Progenitor cell of endocrine pancreas (in vitro differentiated cells): ENCODE measurements around the gene SAMM50. TPM values are rescaled to one million over a fixed set of nuclear protein-coding genes. Genes with fewer than 3 reads are reported as not detected.

ENCODE experiments used
- DNase-seq: peaks from one replicate; pipeline ENCODE4 v3.0.0; 2021; ENCODE audit warnings: low spot score; ENCODE audit not compliant: unreplicated experiment
- H3K27ac Mint-ChIP-seq: 2 replicates; pipeline ENCODE4 v1.8.0; 2021; ENCODE audit warnings: mild to moderate bottlenecking, moderate library complexity, mixed read lengths
- H3K27me3 Mint-ChIP-seq: 2 replicates; pipeline ENCODE4 v1.8.0; 2021; ENCODE audit warnings: mixed read lengths
- H3K36me3 Mint-ChIP-seq: 2 replicates; pipeline ENCODE4 v1.8.0; 2022; ENCODE audit warnings: mixed read lengths; ENCODE audit not compliant: insufficient read depth
- H3K4me1 Mint-ChIP-seq: 2 replicates; pipeline ENCODE4 v1.8.0; 2021; ENCODE audit warnings: low read depth, mixed read lengths
- H3K4me3 Mint-ChIP-seq: 2 replicates; pipeline ENCODE4 v1.8.0; 2021; ENCODE audit warnings: low read depth, mild to moderate bottlenecking, moderate library complexity, mixed read lengths
- H3K9me3 Mint-ChIP-seq: 2 replicates; pipeline ENCODE4 v1.8.0; 2021; ENCODE audit warnings: low read depth, mixed read lengths
- CTCF ChIP-seq: fragments of 200-600 bp; sonication (generic); IDR thresholded peaks from one replicate; pipeline ENCODE4 v1.5.0; 2021; ENCODE audit warnings: antibody characterized with exemption, mild to moderate bottlenecking; ENCODE audit not compliant: unreplicated experiment
- total RNA-seq: library from RNA; stranded (reverse); gene quantifications from 2 replicates; pipeline ENCODE4 v1.2.1, GENCODE V29; 2021

Gene SAMM50
- total RNA-seq, 1 donor from 2014 or later, result 50.9 TPM

GRCh38 chr22:44002997-44003396, 47.8 kb downstream of the SAMM50 start:
- peaks cover 15% of the 10 kb centered on the region for H3K36me3 Mint-ChIP-seq
- TF ChIP-seq CTCF, result no peak

GRCh38 chr22:44003405-44004103, 48.3 kb downstream of the SAMM50 start:
- no peak overlapping the region for H3K27ac Mint-ChIP-seq
- DNase-seq, result no peak
- peaks cover 8% of the 10 kb centered on the region for H3K4me1 Mint-ChIP-seq

More at GRCh38 chr22:44002997-44003396, 47.8 kb downstream of the SAMM50 start:
- H3K9me3 Mint-ChIP-seq, result no peaks in the 10 kb centered on the region
- DNase-seq, result no peak
- H3K4me3 Mint-ChIP-seq, result no peak overlapping the region
- no peaks in the 10 kb centered on the region for H3K27me3 Mint-ChIP-seq
- H3K4me1 Mint-ChIP-seq, result peaks cover 14% of the 10 kb centered on the region
- H3K27ac Mint-ChIP-seq, result no peak overlapping the region

GRCh38 chr22:44004104-44004460, 48.8 kb downstream of the SAMM50 start:
- H3K9me3 Mint-ChIP-seq, result no peaks in the 10 kb centered on the region
- no peak overlapping the region for H3K27ac Mint-ChIP-seq
- no peaks in the 10 kb centered on the region for H3K27me3 Mint-ChIP-seq
- DNase-seq, result no peak
- no peak overlapping the region for H3K4me3 Mint-ChIP-seq
- peaks cover 14% of the 10 kb centered on the region for H3K36me3 Mint-ChIP-seq
- peaks cover 3% of the 10 kb centered on the region for H3K4me1 Mint-ChIP-seq
- TF ChIP-seq CTCF, result no peak

More at GRCh38 chr22:44003405-44004103, 48.3 kb downstream of the SAMM50 start:
- no peaks in the 10 kb centered on the region for H3K27me3 Mint-ChIP-seq
- TF ChIP-seq CTCF, result no peak
- no peaks in the 10 kb centered on the region for H3K9me3 Mint-ChIP-seq
- H3K4me3 Mint-ChIP-seq, result no peak overlapping the region
- H3K36me3 Mint-ChIP-seq, result peaks cover 14% of the 10 kb centered on the region

- no peak for DNase-seq
- Mint-ChIP-seq H3K4me1 (no peaks in the 10 kb centered on the region), H3K36me3 (peaks cover 11% of the 10 kb centered on the region), H3K27ac (no peak overlapping the region), H3K9me3 (no peaks in the 10 kb centered on the region), H3K4me3 (no peak overlapping the region), H3K27me3 (no peaks in the 10 kb centered on the region)
- no peak for TF ChIP-seq CTCF
Measured at GRCh38 chr22:44005524-44005923, 50.3 kb downstream of the SAMM50 start.

- Mint-ChIP-seq H3K4me1 (no peaks in the 10 kb centered on the region), H3K4me3 (no peak overlapping the region), H3K36me3 (no peaks in the 10 kb centered on the region), H3K9me3 (no peaks in the 10 kb centered on the region), H3K27ac (no peak overlapping the region), H3K27me3 (no peaks in the 10 kb centered on the region)
- DNase-seq, result no peak
- TF ChIP-seq CTCF, result no peak
Measured at GRCh38 chr22:44012162-44012561, 56.9 kb downstream of the SAMM50 start.
